OCI-LY1 (cell line): ENCODE measurements around the gene PSAP.
"Not testable (repeated sequence)": the region's sequence is repeated elsewhere in the genome, so short reads cannot be mapped to it uniquely, and the experiment has no call there.

Experiments
- H2AFZ ChIP-seq: fragments of 200-600 bp; sonication (generic), shearing (Covaris generic); 2 replicates; pipeline ENCODE4 v1.6.0; 2014; ENCODE audit warnings: antibody characterized with exemption, mild to moderate bottlenecking, low read length
- H3F3A ChIP-seq: fragments of 200-600 bp; sonication (generic), shearing (Covaris generic); 2 replicates; pipeline ENCODE4 v1.6.0; 2014; ENCODE audit warnings: mild to moderate bottlenecking, antibody characterized with exemption, low read length, moderate library complexity; ENCODE audit not compliant: insufficient read depth
- H3K27ac ChIP-seq: fragments of 200-600 bp; sonication (generic); 2 replicates; pipeline ENCODE4 v1.5.1; 2014; ENCODE audit warnings: low read length, mixed run types, mild to moderate bottlenecking, low read depth; ENCODE audit not compliant: poor library complexity, severe bottlenecking
- H3K27me3 ChIP-seq: fragments of 200-600 bp; sonication (generic); 2 replicates; pipeline ENCODE4 v1.6.0; 2014; ENCODE audit warnings: antibody characterized with exemption, mild to moderate bottlenecking, low read length, moderate library complexity; ENCODE audit not compliant: insufficient read depth
- H3K36me3 ChIP-seq: fragments of 200-600 bp; sonication (generic); 2 replicates; pipeline ENCODE4 v1.6.1; 2014; ENCODE audit warnings: mild to moderate bottlenecking, antibody characterized with exemption, low read length, moderate library complexity, mixed read lengths; ENCODE audit not compliant: insufficient read depth
- H3K4me1 ChIP-seq: fragments of 200-600 bp; sonication (generic); 2 replicates; pipeline ENCODE4 v1.5.1; 2014; ENCODE audit warnings: mild to moderate bottlenecking, low read length, moderate library complexity; ENCODE audit not compliant: insufficient read depth, severe bottlenecking
- H3K4me2 ChIP-seq: fragments of 200-600 bp; sonication (generic), shearing (Covaris generic); 2 replicates; pipeline ENCODE4 v1.6.1; 2014; ENCODE audit warnings: low read length
- H3K4me3 ChIP-seq: fragments of 200-600 bp; sonication (generic); 2 replicates; pipeline ENCODE4 v1.5.1; 2014; ENCODE audit warnings: low read length, low read depth, mild to moderate bottlenecking, mixed read lengths; ENCODE audit not compliant: poor library complexity, severe bottlenecking
- H3K79me2 ChIP-seq: fragments of 200-600 bp; shearing (Covaris generic); 2 replicates; pipeline ENCODE4 v1.6.1; 2016; ENCODE audit warnings: mixed run types, low read length, mixed read lengths; ENCODE audit not compliant: insufficient read depth
- H3K9ac ChIP-seq: fragments of 200-600 bp; sonication (generic), shearing (Covaris generic); 2 replicates; pipeline ENCODE4 v1.6.1; 2014; ENCODE audit warnings: mild to moderate bottlenecking, low read length, mixed read lengths
- H3K9me2 ChIP-seq: fragments of 200-600 bp; sonication (generic), shearing (Covaris generic); 2 replicates; pipeline ENCODE4 v1.6.1; 2014; ENCODE audit warnings: low read depth, mild to moderate bottlenecking, low read length, mixed read lengths
- H3K9me3 ChIP-seq: fragments of 200-600 bp; shearing (Covaris generic); 2 replicates; pipeline ENCODE4 v1.6.1; 2014; ENCODE audit warnings: low read length, mixed read lengths
- H4K20me1 ChIP-seq: fragments of 200-600 bp; sonication (generic), shearing (Covaris generic); 2 replicates; pipeline ENCODE4 v1.6.0; 2016; ENCODE audit warnings: mild to moderate bottlenecking, low read length; ENCODE audit not compliant: insufficient read depth
- EZH2 ChIP-seq: fragments of 200-600 bp; sonication (generic), shearing (Covaris generic); IDR thresholded peaks from 2 replicates; pipeline ENCODE4 v1.8.0; 2017; ENCODE audit warnings: borderline replicate concordance, mixed run types, mild to moderate bottlenecking, antibody characterized with exemption, low read length, moderate library complexity, mixed read lengths
- TF ChIP-seq, protein P1 (sequence below): fragments of 200-600 bp; sonication (generic), shearing (Covaris generic); IDR thresholded peaks from 2 replicates; pipeline ENCODE4 v1.5.1; 2017; ENCODE audit warnings: mild to moderate bottlenecking, antibody characterized with exemption, low read length, moderate library complexity, mixed read lengths

The PSAP gene

DNA sequence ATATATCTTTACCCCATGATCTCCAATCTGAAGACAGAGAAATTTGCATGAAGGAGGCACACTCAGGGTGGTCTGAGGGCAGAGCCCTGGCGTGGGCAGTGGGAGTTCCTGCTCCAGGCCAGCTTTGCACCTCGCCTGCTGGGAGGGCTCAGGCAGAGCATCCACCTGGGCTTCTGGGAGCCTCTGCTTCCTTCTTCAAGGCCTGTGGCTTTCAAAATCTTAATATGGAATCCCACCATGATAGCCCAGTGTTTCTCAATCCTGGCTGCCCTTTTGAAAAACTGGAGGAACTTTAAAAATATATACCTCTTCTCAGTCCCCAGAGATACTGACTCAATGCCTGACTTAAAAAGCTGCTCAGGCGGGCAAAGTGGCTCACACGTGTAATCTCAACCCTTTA, 36.7 kb upstream of the PSAP start:
- TF ChIP-seq EZH2, result no peak
- TF ChIP-seq, protein P1, sequence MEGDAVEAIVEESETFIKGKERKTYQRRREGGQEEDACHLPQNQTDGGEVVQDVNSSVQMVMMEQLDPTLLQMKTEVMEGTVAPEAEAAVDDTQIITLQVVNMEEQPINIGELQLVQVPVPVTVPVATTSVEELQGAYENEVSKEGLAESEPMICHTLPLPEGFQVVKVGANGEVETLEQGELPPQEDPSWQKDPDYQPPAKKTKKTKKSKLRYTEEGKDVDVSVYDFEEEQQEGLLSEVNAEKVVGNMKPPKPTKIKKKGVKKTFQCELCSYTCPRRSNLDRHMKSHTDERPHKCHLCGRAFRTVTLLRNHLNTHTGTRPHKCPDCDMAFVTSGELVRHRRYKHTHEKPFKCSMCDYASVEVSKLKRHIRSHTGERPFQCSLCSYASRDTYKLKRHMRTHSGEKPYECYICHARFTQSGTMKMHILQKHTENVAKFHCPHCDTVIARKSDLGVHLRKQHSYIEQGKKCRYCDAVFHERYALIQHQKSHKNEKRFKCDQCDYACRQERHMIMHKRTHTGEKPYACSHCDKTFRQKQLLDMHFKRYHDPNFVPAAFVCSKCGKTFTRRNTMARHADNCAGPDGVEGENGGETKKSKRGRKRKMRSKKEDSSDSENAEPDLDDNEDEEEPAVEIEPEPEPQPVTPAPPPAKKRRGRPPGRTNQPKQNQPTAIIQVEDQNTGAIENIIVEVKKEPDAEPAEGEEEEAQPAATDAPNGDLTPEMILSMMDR, result no peak
- no peak overlapping the region for H3K9ac ChIP-seq
- H3K4me3 ChIP-seq, result peak overlapping the region; percentile 56
- no peaks in the 10 kb centered on the region for H3K9me3 ChIP-seq
- H2AFZ ChIP-seq, result no peak overlapping the region
- no peaks in the 10 kb centered on the region for H3K79me2 ChIP-seq
- no peaks in the 10 kb centered on the region for H3K36me3 ChIP-seq
- H3K9me2 ChIP-seq, result no peaks in the 10 kb centered on the region
- H3K27ac ChIP-seq, result peak overlapping the region; percentile 28
- H3K4me2 ChIP-seq, result peak overlapping the region; percentile 58; the same call in 1 of the 2 replicates
- H3K27me3 ChIP-seq, result peaks cover 5% of the 10 kb centered on the region; the same call in 1 of the 2 replicates
- H3F3A ChIP-seq, result no peaks in the 10 kb centered on the region
- peaks cover 29% of the 10 kb centered on the region for H3K4me1 ChIP-seq
- no peaks in the 10 kb centered on the region for H4K20me1 ChIP-seq

DNA sequence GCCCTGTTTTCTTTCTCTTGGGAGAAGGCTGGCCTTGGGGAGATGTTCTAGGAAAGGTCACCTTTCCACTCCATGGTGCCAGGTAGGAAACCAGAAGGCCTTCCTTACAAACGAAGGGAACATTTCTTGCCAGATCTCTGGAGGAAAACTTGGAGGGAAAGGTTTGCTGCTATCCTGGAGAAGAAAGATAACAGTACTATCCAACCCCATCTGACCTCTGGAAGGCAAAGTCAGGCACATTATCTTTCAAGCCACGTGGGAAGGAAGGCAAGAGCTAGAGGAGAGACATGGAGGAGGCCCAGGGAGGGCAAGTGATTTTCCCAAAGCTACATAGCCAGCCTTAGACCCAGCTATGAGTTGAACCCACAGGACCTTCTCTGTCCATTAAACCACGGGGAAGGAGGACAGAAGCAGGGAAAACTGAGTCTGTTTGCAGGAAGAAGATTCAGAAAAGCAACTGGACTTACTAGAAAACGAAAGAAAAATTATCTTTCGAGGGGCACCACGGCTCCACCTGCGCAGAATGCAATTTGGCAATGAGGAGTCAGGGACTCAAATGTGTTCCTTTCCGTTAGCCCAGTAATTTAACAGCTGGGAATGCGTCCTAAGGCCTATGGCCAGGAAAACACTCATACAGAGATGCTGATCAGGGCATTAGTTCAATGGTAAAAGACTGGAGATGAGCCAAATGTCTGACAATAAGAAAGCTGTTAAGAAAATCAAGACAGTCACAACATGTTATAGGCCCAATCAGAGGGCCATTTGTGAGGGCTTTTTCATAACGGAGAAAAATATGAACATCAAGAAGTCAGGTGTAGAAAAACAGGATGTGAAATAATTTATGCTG, 32.0 kb upstream of the PSAP start:
- Histone ChIP-seq H3K4me3 (no peak overlapping the region), H3K27ac (peak overlapping the region; percentile 39), H3K9me2 (no peaks in the 10 kb centered on the region), H3K27me3 (no peaks in the 10 kb centered on the region), H3K4me1 (peaks cover 47% of the 10 kb centered on the region), H3K9me3 (no peaks in the 10 kb centered on the region), H3K4me2 (no peak overlapping the region), H3K9ac (no peak overlapping the region), H4K20me1 (no peaks in the 10 kb centered on the region), H3K36me3 (no peaks in the 10 kb centered on the region), H3F3A (no peaks in the 10 kb centered on the region), H2AFZ (no peak overlapping the region), H3K79me2 (no peaks in the 10 kb centered on the region)
- TF ChIP-seq EZH2, result no peak
- TF ChIP-seq, protein P1, result no peak

DNA sequence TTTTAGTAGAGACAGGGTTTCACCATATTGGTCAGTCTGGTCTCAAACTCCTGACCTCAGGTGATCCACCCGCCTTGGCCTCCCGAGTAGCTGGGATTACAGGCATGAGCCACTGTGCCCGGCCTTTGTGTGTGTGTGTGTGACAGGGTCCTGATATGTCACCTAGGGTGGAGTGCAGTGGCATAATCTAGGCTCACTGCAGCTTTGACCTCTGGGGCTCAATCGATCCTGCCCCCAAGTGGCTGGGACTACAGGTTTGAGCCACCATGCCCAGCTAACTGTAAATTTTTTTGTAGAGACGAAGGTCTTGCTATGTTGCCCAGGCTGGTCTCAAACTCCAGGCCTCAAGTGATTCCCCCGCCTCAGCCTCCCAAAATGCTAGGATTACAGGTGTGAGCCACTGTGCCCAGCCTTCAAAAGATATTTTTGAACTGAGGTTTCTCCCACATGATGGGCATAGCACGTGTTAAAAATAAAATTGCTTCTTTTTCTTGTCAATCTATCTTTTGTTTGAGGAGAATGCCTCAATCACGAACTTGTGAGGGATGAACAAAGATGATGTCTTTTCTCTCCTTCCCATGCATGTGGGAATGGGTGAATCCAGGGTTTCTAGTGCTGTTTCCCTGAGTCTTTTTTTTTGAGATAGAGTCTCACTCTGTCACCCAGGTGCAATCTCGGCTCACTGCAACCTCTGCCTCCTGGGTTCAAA, 30.8 kb upstream of the PSAP start:
- Histone ChIP-seq H3K4me3 (no peak overlapping the region), H3K27me3 (no peaks in the 10 kb centered on the region), H3K4me2 (no peak overlapping the region), H3K4me1 (peaks cover 55% of the 10 kb centered on the region), H3K9me3 (no peaks in the 10 kb centered on the region), H3K27ac (peak overlapping the region; percentile 24), H3K36me3 (no peaks in the 10 kb centered on the region), H4K20me1 (no peaks in the 10 kb centered on the region), H3K9me2 (no peaks in the 10 kb centered on the region), H2AFZ (no peak overlapping the region), H3K79me2 (no peaks in the 10 kb centered on the region), H3K9ac (no peak overlapping the region), H3F3A (no peaks in the 10 kb centered on the region)
- TF ChIP-seq EZH2, result no peak
- TF ChIP-seq, protein P1, result peak; percentile 13; the same call in 1 of the 2 replicates

DNA sequence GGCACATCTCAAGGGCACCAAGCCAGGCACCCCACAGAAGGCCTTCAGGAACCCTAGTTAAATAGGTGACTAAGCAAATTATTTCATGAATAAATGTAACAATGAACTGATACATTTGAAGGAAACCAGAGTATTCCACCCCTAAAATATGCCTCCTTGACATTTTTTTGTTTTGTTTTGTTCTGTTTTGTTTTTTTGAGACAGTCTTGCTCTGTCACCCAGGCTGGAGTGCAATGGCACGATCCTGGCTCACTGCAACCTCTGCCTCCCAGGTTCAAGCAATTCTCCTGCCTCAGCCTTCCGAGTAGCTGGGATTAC, 30.2 kb upstream of the PSAP start:
- H2AFZ ChIP-seq, H3K4me3 ChIP-seq, H3K79me2 ChIP-seq, H3F3A ChIP-seq, H4K20me1 ChIP-seq, H3K9me3 ChIP-seq, H3K9me2 ChIP-seq, H3K27me3 ChIP-seq, H3K9ac ChIP-seq, H3K4me2 ChIP-seq, H3K36me3 ChIP-seq: not testable (repeated sequence)
- Histone ChIP-seq H3K27ac (peak overlapping the region; percentile 24), H3K4me1 (peaks cover 55% of the 10 kb centered on the region)
